Endothelial cell of umbilical vein (primary cell): Measurements from ENCODE around the gene FILIP1L.

Experiments used
- CTCF ChIP-seq, 2 donors: IDR thresholded peaks; 1 replicate in 1 of 2; 2 replicates in 1 of 2; pipeline ENCODE4 v1.5.1; 2011; ENCODE audit warnings: low read length in 2 of 2, mild to moderate bottlenecking in 2 of 2, moderate library complexity in 2 of 2, control low read depth in 1 of 2, inconsistent platforms in 1 of 2, low read depth in 1 of 2; ENCODE audit not compliant: insufficient read depth in 1 of 2; ENCODE audit errors: extremely low read depth in 1 of 2
- MYC ChIP-seq: IDR thresholded peaks from one replicate; pipeline ENCODE4 v1.6.1; 2011; ENCODE audit warnings: mild to moderate bottlenecking, low read depth, low read length
- POLR2A ChIP-seq: IDR thresholded peaks from 2 replicates; pipeline ENCODE4 v1.6.1; 2012; ENCODE audit warnings: low read depth, mild to moderate bottlenecking, control low read depth, low read length
- POLR2AphosphoS5 ChIP-seq: IDR thresholded peaks from 2 replicates; pipeline ENCODE4 v1.6.1; 2012; ENCODE audit warnings: low read depth, mild to moderate bottlenecking, control low read depth, low read length, moderate library complexity; ENCODE audit not compliant: insufficient read depth

DNA sequence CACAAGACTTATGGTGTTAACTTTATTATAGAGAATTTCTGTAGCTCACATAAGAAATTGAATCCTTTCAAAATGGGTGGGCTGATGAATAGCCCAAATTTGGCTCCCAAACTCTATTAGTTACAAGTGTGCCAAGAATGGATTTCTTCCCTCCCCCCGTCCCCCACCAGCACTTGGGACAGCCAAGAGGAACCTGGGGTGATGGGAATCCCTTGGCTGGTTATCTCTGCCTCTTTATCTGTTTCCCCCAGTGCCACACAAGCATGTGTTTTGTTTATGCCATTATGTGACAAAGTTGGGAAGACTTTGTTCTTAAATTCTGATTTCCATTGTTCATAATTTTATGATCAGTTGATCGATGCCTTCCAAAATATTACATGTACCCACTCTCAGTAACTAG is 268.3 kb downstream of the FILIP1L start:
- TF ChIP-seq CTCF (IDR thresholded peaks at IDR 0.05; ENCODE audit: extremely low read depth in 1 of 2, insufficient read depth in 1 of 2, low read depth in 1 of 2, low read length in 2 of 2), result no peak
- no peak for TF ChIP-seq POLR2AphosphoS5
- TF ChIP-seq MYC, result no peak
- no peak for TF ChIP-seq POLR2A
